Middle frontal gyrus (tissue), 1 donor: ENCODE results near the gene L2HGDH.
A peak's percentile ranks its signal among the peaks of the same experiment; 100 is the strongest.
"Not testable (repeated sequence)": the region's sequence is repeated elsewhere in the genome, so short reads cannot be mapped to it uniquely, and the experiment has no call there.

Experiments used
- DNase-seq: peaks from one replicate; pipeline ENCODE4 v3.0.0-alpha.2; 2015; ENCODE audit warnings: low spot score; ENCODE audit errors: extremely low spot score

L2HGDH gene

DNA sequence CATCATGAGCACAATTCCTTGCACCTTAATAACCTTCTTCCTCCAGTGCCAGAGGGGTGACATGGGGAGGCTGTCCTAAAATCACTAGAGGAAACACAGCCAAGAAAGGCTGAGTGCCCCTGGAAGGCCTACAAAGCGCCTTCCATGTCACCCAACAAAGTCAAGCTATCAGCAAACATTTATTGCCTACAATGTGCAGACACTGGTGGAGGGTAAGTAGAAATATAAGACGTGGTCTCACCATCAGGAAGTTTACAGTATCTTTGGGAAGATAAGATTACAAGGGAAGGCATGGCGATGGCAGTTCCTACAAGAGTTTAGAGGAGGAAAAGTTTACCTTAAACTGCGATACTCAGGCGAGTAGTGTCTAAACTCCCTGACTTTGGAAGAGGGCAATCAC lies 28.0 kb upstream of the L2HGDH start:
- DNase-seq: no peak

DNA sequence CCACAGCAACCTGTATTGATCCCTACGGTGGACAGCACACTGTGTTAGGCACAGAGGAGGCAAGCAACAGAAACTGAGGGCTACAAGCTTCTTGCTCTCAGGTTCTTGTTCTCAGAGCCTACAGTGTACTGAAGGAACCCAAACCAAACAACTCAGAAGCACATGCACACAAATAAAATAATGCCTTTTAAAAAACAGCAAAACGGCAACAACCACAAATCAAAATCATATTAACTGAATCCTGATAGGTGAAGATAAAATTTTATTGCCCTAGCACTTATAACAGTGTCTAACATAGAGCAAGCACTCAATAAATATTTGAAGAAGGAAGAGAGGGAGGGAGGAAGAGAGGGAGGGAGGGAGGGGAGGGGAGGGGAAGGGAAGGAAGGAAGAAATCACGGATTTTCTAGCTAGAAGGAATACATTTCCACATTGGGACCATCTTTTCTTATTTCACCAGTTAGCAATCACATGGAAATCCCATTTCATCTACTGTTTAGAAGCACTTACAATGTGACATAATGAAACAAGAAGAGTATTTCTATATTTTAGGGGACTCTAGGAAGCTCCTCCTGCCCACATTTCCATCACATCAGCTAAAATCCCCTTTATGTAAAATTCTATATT lies 27.3 kb upstream of the L2HGDH start:
- DNase-seq: no peak

GRCh38 chr14:50338587-50338986 lies 26.6 kb upstream of the L2HGDH start:
- DNase-seq: no peak

DNA sequence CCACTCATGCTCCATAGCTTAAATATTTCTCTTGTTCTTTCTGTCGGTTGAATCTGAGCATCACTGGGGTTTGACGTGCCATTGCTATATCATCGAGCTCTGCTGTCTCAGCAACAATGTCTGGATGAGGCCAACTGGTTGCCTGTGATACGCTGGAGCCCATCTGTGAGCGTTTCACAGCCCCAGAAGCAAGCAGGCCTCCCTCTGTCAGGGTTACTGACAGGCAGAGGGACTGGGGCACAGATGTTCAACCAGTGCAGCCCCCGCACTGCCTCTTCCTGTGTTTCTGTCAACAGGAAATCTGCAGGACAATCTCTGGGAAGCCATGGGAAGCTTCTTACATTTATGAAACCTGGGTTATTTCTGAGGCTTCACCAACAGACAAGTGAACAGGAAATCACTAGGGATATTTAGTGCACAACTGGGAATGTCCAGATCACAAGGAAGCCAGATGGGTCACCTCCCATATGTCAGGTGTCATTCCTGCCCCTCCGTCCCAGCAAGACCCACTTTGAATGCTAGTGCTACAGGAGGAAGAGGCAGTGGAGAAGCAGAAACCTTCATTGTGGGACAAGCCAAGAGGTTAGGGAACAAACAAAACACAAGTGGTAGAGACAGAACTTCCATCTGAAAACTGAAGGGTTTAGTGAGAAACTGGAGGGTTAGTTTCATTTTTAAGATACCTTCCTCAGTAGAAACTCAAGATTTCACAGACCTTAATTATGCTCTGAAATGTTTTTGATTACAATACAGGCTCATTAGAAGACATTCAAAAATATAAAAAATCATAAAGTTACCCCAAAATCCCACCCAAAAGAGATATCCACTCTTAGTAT lies 24.2 kb upstream of the L2HGDH start:
- peak; percentile 44 for DNase-seq

- peak; percentile 67 for DNase-seq
Observed at GRCh38 chr14:50335389-50335788, 23.4 kb upstream of the L2HGDH start.

- no peak for DNase-seq
Observed at GRCh38 chr14:50334211-50334610, 22.2 kb upstream of the L2HGDH start.

DNA sequence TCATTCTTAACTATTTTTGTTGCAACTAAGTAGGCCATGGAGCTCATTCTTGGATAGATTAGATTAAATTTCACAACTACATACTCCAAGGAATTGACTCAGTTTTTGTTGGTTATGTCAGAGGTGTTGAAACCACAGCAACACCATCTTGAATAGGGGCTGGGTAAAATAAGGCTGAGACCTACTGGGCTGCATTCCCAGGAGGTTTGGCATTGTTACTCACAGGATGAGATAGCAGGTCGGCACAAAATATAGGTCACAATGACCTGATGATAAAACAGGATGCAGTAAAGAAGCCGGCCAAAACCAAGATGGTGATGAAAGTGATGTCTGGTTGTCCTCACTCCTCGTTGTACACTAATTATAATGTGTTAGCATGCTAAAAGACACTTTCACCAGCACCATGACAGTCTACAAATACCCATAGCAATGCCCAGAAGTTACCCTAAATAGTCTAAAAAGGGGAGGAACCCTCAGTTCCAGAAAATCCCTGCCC lies 21.0 kb upstream of the L2HGDH start:
- no peak for DNase-seq

DNA sequence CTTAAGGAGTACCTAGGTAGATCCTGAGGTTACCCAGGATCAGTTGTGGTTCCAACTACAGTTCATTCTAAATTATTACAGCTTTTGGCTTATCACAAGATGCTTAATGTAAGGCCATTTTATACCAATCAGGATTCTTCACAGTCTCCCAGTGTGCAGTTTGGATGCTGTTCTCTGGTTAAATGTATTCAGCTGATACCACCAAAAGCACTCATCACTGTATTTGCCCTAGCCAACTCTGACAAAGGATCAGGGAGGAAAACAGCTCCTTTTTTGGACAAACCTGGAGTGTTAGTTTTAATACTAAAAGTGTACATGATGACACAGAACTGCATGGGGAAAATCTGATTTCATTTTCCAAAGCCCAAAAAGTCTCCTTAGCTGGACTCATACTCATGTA lies 19.6 kb upstream of the L2HGDH start:
- DNase-seq: no peak

DNA sequence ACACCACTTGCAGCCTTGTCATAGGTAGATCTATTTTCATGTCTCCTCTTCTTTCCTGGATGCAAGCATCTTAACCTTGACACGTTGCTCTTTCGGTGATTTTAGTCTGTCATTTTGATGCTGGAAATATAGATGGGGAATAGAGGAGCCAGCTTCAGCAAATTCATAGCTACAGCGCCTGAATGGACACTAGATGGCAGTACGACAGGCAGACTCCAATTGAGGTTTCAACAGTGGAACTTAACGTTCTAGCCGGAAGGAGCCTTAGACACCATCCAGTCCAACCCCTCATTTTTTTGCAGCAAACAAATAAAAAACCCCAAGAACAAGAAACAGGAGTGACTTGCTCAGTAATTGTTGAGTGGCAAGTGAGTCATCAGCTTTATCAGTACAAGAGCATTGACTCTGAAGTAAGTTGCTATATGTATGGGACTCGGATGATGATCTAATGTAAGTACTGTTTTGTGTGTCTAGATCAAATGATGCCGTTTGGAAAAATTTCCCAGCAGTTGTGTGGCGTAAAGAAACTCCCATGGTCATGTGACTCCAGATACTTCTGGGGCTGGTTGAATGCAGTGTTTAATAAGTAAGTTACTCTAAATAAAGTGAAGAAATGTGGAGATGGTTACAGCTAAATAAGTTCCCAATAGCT lies 9.1 kb upstream of the L2HGDH start:
- DNase-seq: peak; percentile 73

DNA sequence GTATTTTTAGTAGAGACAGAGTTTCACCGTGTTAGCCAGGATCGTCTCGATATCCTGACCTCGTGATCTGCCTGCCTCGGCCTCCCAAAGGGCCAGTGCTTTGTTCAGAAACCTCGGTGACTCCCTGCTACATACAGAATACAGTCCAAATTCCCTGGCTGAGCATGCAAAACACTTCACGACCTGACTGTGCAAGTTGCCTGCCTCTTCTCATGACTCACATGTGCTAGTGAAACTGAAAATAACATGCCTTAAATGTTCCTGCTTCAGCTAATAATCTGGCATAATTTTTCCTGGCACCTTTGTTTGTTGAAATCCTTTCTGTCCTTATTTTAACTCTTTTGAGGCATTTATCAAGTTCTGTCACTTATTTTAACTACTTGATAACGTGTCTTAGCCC lies 8.3 kb upstream of the L2HGDH start:
- no peak for DNase-seq

DNA sequence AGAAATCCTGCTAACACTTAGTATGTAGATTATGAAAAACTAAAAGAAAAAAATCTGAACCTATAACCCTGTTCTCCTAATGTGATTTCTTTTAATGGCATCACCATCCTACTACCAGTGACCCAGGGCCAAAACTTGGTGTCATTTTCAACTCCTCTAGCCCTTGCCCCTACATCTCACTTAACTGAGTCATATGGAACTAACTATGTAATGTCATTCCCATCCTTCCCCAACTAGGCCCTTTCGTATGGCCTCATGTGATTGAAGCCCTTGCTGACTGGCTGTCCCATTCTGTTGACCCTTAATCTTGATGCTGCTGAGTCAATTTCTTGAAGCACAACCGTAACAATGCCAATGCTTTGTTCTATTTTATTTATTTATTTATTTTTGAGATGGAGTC lies 7.7 kb upstream of the L2HGDH start:
- DNase-seq: no peak

- DNase-seq: no peak
Observed at GRCh38 chr14:50319293-50319692, 7.3 kb upstream of the L2HGDH start.

DNA sequence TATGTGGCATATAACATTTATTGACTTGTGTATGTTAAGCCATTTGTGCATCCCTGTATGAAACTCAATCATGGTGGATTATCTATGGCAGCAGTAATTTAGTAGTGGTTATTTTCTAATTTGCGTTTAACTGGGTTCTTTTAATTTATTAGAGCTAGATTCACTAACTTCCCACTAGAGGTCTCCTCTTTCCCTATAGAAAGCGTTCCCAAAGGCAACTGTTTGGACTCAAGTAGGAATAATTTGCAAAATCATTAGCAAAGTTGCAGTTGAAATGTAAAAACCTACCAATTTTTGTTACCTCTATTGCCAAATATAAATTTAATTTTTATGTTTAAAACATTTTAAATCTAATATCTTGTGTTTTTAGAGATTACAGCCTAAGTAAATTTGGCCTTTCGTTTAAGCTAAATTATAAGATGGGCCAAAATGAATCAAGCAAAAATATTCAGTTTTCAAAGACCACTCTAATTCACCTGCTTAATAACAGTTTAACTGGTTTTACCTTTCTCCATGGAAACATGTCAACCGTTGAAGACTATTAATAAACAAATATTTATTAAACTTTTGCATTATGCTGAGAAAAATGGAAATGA lies 6.1 kb upstream of the L2HGDH start:
- no peak for DNase-seq

- DNase-seq: not testable (repeated sequence)
Observed at GRCh38 chr14:50314098-50314497, 2.1 kb upstream of the L2HGDH start.

DNA sequence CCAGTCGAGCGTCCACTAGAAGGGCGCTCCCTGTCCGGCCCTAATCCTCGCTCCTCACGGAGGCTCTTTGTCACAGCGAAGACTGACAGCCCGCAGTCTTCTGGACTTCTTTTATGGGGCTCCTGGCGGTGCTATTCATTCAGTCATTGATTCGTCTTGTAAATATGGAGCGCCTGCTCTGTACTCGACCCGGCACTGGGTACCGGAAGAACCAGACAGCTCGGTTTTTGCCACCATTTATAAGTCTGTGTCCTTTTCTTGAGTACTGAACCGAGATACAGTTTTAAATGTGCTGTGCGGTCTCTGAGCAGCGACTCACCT lies 665 bp upstream of the L2HGDH start:
- no peak for DNase-seq

DNA sequence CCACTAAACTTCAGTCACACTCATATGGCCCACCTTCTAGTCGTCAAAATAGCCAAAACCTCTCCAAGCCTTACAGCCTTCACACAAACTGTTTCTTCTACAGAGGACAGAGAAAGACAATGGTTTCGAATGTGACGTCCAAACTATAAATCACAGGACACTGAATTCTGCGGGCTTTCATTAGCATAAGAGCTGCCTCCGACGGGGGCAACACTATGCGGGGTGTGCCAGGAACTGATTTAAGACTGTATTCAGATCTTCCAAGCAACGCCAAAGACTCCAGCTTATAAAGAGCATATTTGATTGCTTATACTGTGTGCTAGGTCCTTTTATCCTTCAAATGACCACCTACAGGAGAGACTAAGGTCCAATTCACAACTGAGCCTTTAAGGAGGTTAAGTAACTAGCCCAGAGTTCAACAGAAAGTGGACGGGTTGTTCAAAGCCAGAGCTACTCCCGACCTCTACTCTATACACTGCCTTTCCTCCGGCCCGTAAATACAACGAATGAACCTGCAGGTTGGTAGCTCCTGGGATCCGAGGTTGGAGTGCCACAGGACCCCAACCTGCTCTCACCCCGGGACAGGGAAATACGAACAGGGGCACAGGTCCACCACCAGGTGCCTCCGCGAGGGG lies 575 bp downstream of the L2HGDH start:
- DNase-seq: no peak

- no peak for DNase-seq
Observed at GRCh38 chr14:50310445-50310844, 1.6 kb downstream of the L2HGDH start.

- no peak for DNase-seq
Observed at GRCh38 chr14:50308363-50308915, 3.6 kb downstream of the L2HGDH start.

DNA sequence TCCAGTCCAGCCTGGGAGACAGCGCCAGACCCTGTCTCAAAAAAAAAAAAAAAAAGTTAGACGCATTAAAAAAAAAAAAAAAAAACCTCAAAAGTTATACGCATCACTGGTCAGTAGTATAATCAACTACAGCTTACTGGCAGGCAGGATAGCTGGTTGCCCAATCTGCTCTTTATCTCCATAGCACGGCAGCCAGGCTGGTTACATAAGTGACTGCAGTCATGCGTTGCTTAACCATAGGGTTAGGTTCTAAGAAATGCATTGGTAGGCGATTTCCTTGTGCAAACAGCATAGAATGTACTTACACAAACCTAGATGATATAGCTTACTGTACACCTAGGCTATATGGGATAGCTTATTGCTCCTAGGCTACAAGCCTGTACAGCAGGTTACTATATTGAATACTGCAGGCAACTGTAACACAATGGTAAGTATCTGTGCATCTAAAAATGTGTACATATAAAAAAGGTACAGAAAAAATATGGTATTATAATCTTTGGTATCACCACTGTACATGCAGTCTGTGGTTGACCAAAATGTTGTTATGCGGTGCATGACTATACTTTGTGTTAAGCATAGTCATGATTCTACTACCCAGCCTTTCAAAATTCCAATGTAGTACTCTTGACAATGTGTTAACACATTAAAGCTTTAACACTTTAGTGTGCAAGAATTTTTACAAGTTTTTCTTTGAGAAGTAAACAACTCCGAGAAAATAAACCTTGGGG lies 8.1 kb downstream of the L2HGDH start:
- DNase-seq: no peak

GRCh38 chr14:50301914-50302313 lies 10.1 kb downstream of the L2HGDH start:
- DNase-seq: no peak

DNA sequence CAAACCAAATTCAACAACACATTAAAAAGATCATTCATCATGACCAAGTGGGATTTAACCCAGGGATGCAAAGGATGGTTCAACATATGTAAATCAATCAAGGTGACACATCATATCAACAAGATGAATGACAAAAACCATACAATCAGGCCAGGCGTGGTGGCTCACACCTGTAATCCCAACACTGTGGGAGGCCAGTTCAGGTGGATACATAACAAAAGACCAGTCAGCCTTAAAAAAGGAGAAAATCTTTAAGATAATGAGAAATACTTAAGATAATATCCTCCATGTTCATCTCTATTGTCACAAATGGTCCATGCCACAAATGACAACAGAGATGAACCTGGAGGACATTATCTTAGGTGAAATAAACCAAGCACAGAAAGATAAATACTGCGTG lies 12.4 kb downstream of the L2HGDH start:
- no peak for DNase-seq
